ENCODE measurements around the gene PRKN.

PRKN gene

GRCh38 chr6:161622779-161623178 lies 1104.8 kb downstream of the PRKN start:
- no peak for DNase-seq

- DNase-seq: no peak
These were observed 1108.6 kb downstream of the PRKN start for GRCh38 chr6:161618831-161619454.

GRCh38 chr6:161613711-161614110 lies 1113.9 kb downstream of the PRKN start:
- no peak for DNase-seq

- no peak for DNase-seq
These were observed 1118.8 kb downstream of the PRKN start for GRCh38 chr6:161608771-161609170.

- no peak for DNase-seq
These were observed 1119.8 kb downstream of the PRKN start for GRCh38 chr6:161607696-161608297.

- no peak for DNase-seq
These were observed 1125.2 kb downstream of the PRKN start for GRCh38 chr6:161602359-161602758.

GRCh38 chr6:161598896-161599295 lies 1128.7 kb downstream of the PRKN start:
- DNase-seq: no peak

GRCh38 chr6:161596807-161597520 lies 1130.6 kb downstream of the PRKN start:
- no peak for DNase-seq

- DNase-seq: no peak
These were observed 1133.2 kb downstream of the PRKN start for GRCh38 chr6:161594412-161594811.

GRCh38 chr6:161590961-161591627 lies 1136.5 kb downstream of the PRKN start:
- DNase-seq: no peak

- no peak for DNase-seq
These were observed 1140.7 kb downstream of the PRKN start for GRCh38 chr6:161586887-161587286.

- DNase-seq: no peak
These were observed 1142.8 kb downstream of the PRKN start for GRCh38 chr6:161584621-161585340.

- DNase-seq: no peak
These were observed 1143.5 kb downstream of the PRKN start for GRCh38 chr6:161584051-161584450.

GRCh38 chr6:161583584-161583983 lies 1144.0 kb downstream of the PRKN start:
- no peak for DNase-seq

- DNase-seq: no peak
These were observed 1149.1 kb downstream of the PRKN start for GRCh38 chr6:161578478-161578877.

GRCh38 chr6:161575523-161576254 lies 1151.9 kb downstream of the PRKN start:
- no peak for DNase-seq

GRCh38 chr6:161568885-161569456 lies 1158.6 kb downstream of the PRKN start:
- DNase-seq: no peak

GRCh38 chr6:161564952-161565351 lies 1162.6 kb downstream of the PRKN start:
- DNase-seq: no peak

GRCh38 chr6:161561908-161562307 lies 1165.7 kb downstream of the PRKN start:
- no peak for DNase-seq

- no peak for DNase-seq
These were observed 1170.0 kb downstream of the PRKN start for GRCh38 chr6:161557333-161558107.

GRCh38 chr6:161554883-161555282 lies 1172.7 kb downstream of the PRKN start:
- DNase-seq: no peak

Data from GOT3 (cell line).